GM12878 (cell line): ENCODE data around the gene CNDP2. TPM values are rescaled to one million over a fixed set of nuclear protein-coding genes. Genes with fewer than 3 reads are reported as not detected.

ENCODE experiments used
- ATAC-seq: fragments of 200-7000 bp; cut with Tn5 transposase; 3 replicates; pipeline ENCODE4 v1.9.1; 2020; ENCODE audit warnings: mild to moderate bottlenecking, moderate library complexity
- BruUV-seq: library from RNA; stranded (reverse); fragments of 400-500 nt; replicated peaks from 2 replicates; lab custom pipeline; 2021; lab: Mats Ljungman, UMichigan
- CTCF ChIA-PET: fragments of 300-600 bp; sonication (Branson Sonifier 250); formaldehyde crosslinking; extraction: SDS; loops from one replicate; lab custom pipeline; 2021; ENCODE audit warnings: inconsistent platforms; lab: Yijun Ruan, JAX
- POLR2A ChIA-PET: fragments of 350-600 bp; formaldehyde crosslinking; extraction: SDS; loops from one replicate; lab custom pipeline; 2021; ENCODE audit warnings: inconsistent platforms; lab: Charles Lee
- RAD21 ChIA-PET: fragments of 300-600 bp; sonication (Branson Sonifier 250); formaldehyde crosslinking; loops from one replicate; lab custom pipeline; 2023; ENCODE audit warnings: antibody characterized with exemption; ENCODE audit not compliant: unreplicated experiment; lab: Charles Lee
- SMC1A ChIA-PET: fragments of 300-600 bp; sonication (Branson Sonifier 250); formaldehyde crosslinking; loops from one replicate; lab custom pipeline; 2023; ENCODE audit not compliant: unreplicated experiment, uncharacterized antibody; lab: Charles Lee
- DNase-seq: peaks from one replicate; pipeline ENCODE4 v3.0.0-alpha.2; 2011; ENCODE audit warnings: low read depth, low spot score
- FAIRE-seq: peaks from 3 replicates; lab custom pipeline; 2011; peaks lifted over from hg19 to GRCh38; lab: Jason Lieb, UNC
- H2AFZ ChIP-seq: 2 replicates; pipeline ENCODE4 v1.6.0; 2011; ENCODE audit warnings: low read depth, low read length, control low read depth; ENCODE audit not compliant: control insufficient read depth
- H3K27ac ChIP-seq: 2 replicates; pipeline ENCODE4 v1.5.1; 2011; ENCODE audit warnings: control low read depth; ENCODE audit not compliant: control insufficient read depth, insufficient read depth
- H3K27me3 ChIP-seq, 2 experiments: replicated peaks in 1 of 2; 2 replicates each; pipeline versions ENCODE4 v1.6.0 to v1.6.1; 2011; ENCODE audit warnings: low read length in 1 of 2; ENCODE audit not compliant: control insufficient read depth in 2 of 2, insufficient read depth in 2 of 2
- H3K36me3 ChIP-seq, 2 experiments: 2 replicates each; pipeline ENCODE4 v1.5.1; 2011; ENCODE audit warnings: low read length in 1 of 2; ENCODE audit not compliant: control insufficient read depth in 2 of 2, insufficient read depth in 2 of 2
- H3K4me1 ChIP-seq: 2 replicates; pipeline ENCODE4 v1.6.1; 2011; ENCODE audit warnings: mild to moderate bottlenecking, low read length, moderate library complexity, mixed read lengths; ENCODE audit not compliant: control insufficient read depth, insufficient read depth
- H3K4me2 ChIP-seq: 2 replicates; pipeline ENCODE4 v1.6.0; 2011; ENCODE audit warnings: control low read depth; ENCODE audit not compliant: control insufficient read depth, insufficient read depth
- H3K4me3 ChIP-seq: fragments of 200-600 bp; sonication (generic); 2 replicates; pipeline ENCODE4 v1.5.1; 2016
- H3K79me2 ChIP-seq: 2 replicates; pipeline ENCODE4 v1.6.0; 2011; ENCODE audit warnings: low read length; ENCODE audit not compliant: control insufficient read depth, insufficient read depth
- H3K9ac ChIP-seq: 2 replicates; pipeline ENCODE4 v1.8.0; 2011; ENCODE audit warnings: low read length, control low read depth, mixed read lengths; ENCODE audit not compliant: control insufficient read depth, insufficient read depth
- H3K9me3 ChIP-seq: replicated peaks from 3 replicates; pipeline ENCODE4 v1.5.1; 2011; ENCODE audit warnings: mild to moderate bottlenecking, low read length; ENCODE audit not compliant: control insufficient read depth, insufficient read depth
- H4K20me1 ChIP-seq: 2 replicates; pipeline ENCODE4 v1.6.0; 2011; ENCODE audit not compliant: control insufficient read depth, insufficient read depth
- ATF3 ChIP-seq: IDR thresholded peaks from 2 replicates; pipeline ENCODE4 v1.6.1; 2011; ENCODE audit warnings: low read depth, mild to moderate bottlenecking, low read length, moderate library complexity, borderline replicate concordance; ENCODE audit errors: extremely low read depth
- ATF7 ChIP-seq: fragments of 450-650 bp; IDR thresholded peaks from 2 replicates; pipeline ENCODE4 v1.6.1; 2016; ENCODE audit warnings: low read depth, mild to moderate bottlenecking
- E2F8 ChIP-seq: fragments of 450-650 bp; IDR thresholded peaks from 2 replicates; pipeline ENCODE4 v1.6.1; 2018; ENCODE audit warnings: mild to moderate bottlenecking, low read depth, moderate library complexity; ENCODE audit not compliant: partially characterized antibody
- HDAC6 ChIP-seq: fragments of 200-600 bp; sonication (generic); IDR thresholded peaks from one replicate; pipeline ENCODE4 v1.8.0; 2017; ENCODE audit warnings: antibody characterized with exemption; ENCODE audit not compliant: unreplicated experiment
- KLF5 ChIP-seq: fragments of 450-650 bp; IDR thresholded peaks from 2 replicates; pipeline ENCODE4 v1.6.1; 2014; ENCODE audit warnings: mild to moderate bottlenecking; ENCODE audit not compliant: partially characterized antibody
- MTA2 ChIP-seq: fragments of 450-650 bp; IDR thresholded peaks from 2 replicates; pipeline ENCODE4 v1.6.1; 2016; ENCODE audit warnings: low read depth, mild to moderate bottlenecking, moderate library complexity
- MXI1 ChIP-seq: fragments of 150-350 bp; IDR thresholded peaks from 2 replicates; pipeline ENCODE4 v1.6.1; 2011; ENCODE audit warnings: low read depth, mild to moderate bottlenecking, inconsistent platforms, low read length, improper control_type of control experiment
- MYC ChIP-seq: IDR thresholded peaks from 2 replicates; pipeline ENCODE4 v1.6.1; 2011; ENCODE audit warnings: mild to moderate bottlenecking, low read length, moderate library complexity, inconsistent platforms; ENCODE audit not compliant: insufficient read depth, insufficient replicate concordance, insufficient read length, severe bottlenecking
- NFYB ChIP-seq: IDR thresholded peaks from 2 replicates; pipeline ENCODE4 v1.6.1; 2011; ENCODE audit warnings: low read depth, mild to moderate bottlenecking, low read length, improper control_type of control experiment, moderate library complexity; ENCODE audit not compliant: insufficient read depth
- REST ChIP-seq: IDR thresholded peaks from 2 replicates; pipeline ENCODE4 v1.6.1; 2012; ENCODE audit warnings: mild to moderate bottlenecking, low read depth, low read length
- SUZ12 ChIP-seq: fragments of 200-600 bp; sonication (generic); IDR thresholded peaks from one replicate; pipeline ENCODE4 v1.6.1; 2018; ENCODE audit warnings: antibody characterized with exemption, mild to moderate bottlenecking; ENCODE audit not compliant: unreplicated experiment
- TAF1 ChIP-seq: IDR thresholded peaks from 2 replicates; pipeline ENCODE4 v1.6.1; 2011; ENCODE audit warnings: mild to moderate bottlenecking, low read depth, low read length, borderline replicate concordance
- WRNIP1 ChIP-seq: IDR thresholded peaks from 2 replicates; pipeline ENCODE4 v1.6.1; 2011; ENCODE audit warnings: low read depth, low read length, improper control_type of control experiment, borderline replicate concordance
- YBX1 ChIP-seq: fragments of 450-650 bp; IDR thresholded peaks from 2 replicates; pipeline ENCODE4 v1.6.1; 2016; ENCODE audit warnings: antibody characterized with exemption
- WGBS: methylation state at CpG from one replicate; pipeline ENCODE4 v1.1.6; 2016; ENCODE audit warnings: low lambda C conversion rate; ENCODE audit not compliant: insufficient replicate concordance, insufficient coverage; ENCODE audit errors: missing lambda C conversion rate; 5-methylcytosine and 5-hydroxymethylcytosine counted together
- in situ Hi-C: fragments of 300-500 bp; cut with MboI; formaldehyde crosslinking; loops from 9 replicates; pipeline ENCODE4 v1.14.3; 2018; ENCODE audit warnings: mixed read lengths
- intact Hi-C: fragments of 100-400 bp; cut with micrococcal nuclease; formaldehyde crosslinking; loops from one replicate; pipeline ENCODE4 v1.14.2; 2022; ENCODE audit not compliant: unreplicated experiment
- polyA plus RNA-seq, 11 experiments: library from polyadenylated mRNA; depleted of rRNA in 4 of 11; unstranded in 6 of 11; stranded (reverse) in 5 of 11; fragments of >200 nt; fragmentation: Nextera tagmentation in 4 of 11; fragmentation: Illumina TruSeq in 1 of 11; extraction: Ambion mirVana in 4 of 11; extraction: Trizol in 1 of 11; gene quantifications; 1 replicate in 1 of 11; 2 replicates in 10 of 11; pipeline versions ENCODE4 v1.2.1 to v1.2.3, GENCODE V29; 2011 to 2016; ENCODE audit warnings: inconsistent platforms in 2 of 11, missing spikeins in 2 of 11, low read depth in 1 of 11
- total RNA-seq, 4 experiments: library from RNA; depleted of rRNA in 3 of 4; stranded (reverse); fragments of >200 nt in 3 of 4; fragmentation: Illumina TruSeq in 1 of 4; extraction: Trizol in 1 of 4; gene quantifications; 2 replicates each; pipeline versions ENCODE4 v1.2.1 to v1.2.3, GENCODE V29; 2013 to 2021
- TF ChIP-seq, protein P1 (sequence below): IDR thresholded peaks from 2 replicates; pipeline ENCODE4 v1.6.1; 2012; ENCODE audit warnings: low read length, inconsistent platforms

The CNDP2 gene
- total and polyA plus RNA-seq, 10 of the 15 experiments (the other 5 are each of a cell fraction or from before 2014, with no cell fraction given) = 63.5 to 213 (median 158) TPM

DNA sequence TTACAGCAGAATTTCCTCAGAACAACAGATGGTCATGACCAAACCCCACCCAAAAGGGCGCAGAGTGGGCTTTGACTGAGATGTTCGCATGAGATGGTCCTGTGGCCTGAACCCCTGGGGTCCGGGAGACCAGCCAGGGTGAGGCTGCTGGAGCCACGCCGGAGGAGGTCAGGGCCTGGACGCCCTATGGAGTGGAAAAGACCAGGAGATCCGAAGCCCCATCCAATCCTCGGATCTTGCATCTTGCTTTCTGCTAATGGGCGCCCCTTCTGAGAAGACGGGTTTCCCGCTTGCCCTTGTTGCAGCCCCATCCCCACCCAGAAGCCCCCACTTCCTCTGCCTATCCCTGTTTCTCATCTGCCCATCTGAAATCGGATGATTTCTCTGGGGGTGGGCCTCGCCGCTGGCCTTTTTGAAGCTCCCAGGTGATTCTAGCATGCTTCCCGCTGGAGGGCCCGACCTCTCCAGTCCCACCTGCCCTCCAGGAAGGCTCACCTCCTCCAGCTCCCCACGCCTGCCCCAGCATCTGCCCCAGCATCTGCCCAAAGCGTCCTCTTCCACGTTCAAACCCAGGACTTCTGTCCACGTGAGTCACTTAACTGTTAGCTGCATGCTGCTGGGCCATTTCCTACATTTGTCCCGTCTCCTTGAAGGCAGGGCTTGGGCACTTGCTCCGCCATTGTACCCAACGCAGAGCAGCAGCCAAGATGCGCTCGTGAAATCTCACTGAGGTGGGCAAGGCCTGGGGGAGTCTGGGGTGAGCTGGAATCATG is 33.8 kb downstream of the CNDP2 start:
- no TSS peak for BruUV-seq
- Histone ChIP-seq H3K36me3 (no peaks in the 10 kb centered on the region), H3K9ac (no peak overlapping the region), H3K4me1 (peaks cover 5% of the 10 kb centered on the region), H3K27ac (no peak overlapping the region), H2AFZ (no peak overlapping the region), H3K9me3 (no peaks in the 10 kb centered on the region), H3K4me2 (no peak overlapping the region), H3K27me3 (no peaks in the 10 kb centered on the region; a peak in 1 of 4 replicates), H4K20me1 (no peaks in the 10 kb centered on the region), H3K4me3 (no peak overlapping the region), H3K79me2 (no peaks in the 10 kb centered on the region)
- ChIA-PET CTCF (interaction anchor here (1.0 to 1.5 kb wide), 2 partner anchors 20 to 333 kb away, joined by 3 to 5 read pairs; no protein-coding TSS in a partner anchor), SMC1A (no interaction called here), POLR2A (no interaction called here), RAD21 (no interaction called here)
- FAIRE-seq (no peak), DNase-seq (no peak), ATAC-seq (no peak)
- WGBS = 52% methylated on average over 25 of the region's 25 CpGs
- in situ Hi-C loops = no loop called here
- intact Hi-C loops = no loop called here
- TF ChIP-seq KLF5 = no peak
- no peak for TF ChIP-seq HDAC6
- TF ChIP-seq ATF7 = no peak
- TF ChIP-seq MXI1 = no peak
- no peak for TF ChIP-seq WRNIP1
- TF ChIP-seq TAF1 = no peak
- TF ChIP-seq MTA2 = no peak
- no peak for TF ChIP-seq E2F8
- TF ChIP-seq YBX1 = no peak
- TF ChIP-seq, protein P1, sequence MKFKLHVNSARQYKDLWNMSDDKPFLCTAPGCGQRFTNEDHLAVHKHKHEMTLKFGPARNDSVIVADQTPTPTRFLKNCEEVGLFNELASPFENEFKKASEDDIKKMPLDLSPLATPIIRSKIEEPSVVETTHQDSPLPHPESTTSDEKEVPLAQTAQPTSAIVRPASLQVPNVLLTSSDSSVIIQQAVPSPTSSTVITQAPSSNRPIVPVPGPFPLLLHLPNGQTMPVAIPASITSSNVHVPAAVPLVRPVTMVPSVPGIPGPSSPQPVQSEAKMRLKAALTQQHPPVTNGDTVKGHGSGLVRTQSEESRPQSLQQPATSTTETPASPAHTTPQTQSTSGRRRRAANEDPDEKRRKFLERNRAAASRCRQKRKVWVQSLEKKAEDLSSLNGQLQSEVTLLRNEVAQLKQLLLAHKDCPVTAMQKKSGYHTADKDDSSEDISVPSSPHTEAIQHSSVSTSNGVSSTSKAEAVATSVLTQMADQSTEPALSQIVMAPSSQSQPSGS = no peak
- no peak for TF ChIP-seq ATF3
- no peak for TF ChIP-seq MYC
- TF ChIP-seq SUZ12 = no peak
- no peak for TF ChIP-seq REST
- no peak for TF ChIP-seq NFYB
